Stimulated activated CD8-positive, alpha-beta memory T cell treated with anti-CD3 and anti-CD28 coated beads, Interleukin-4, amount 100 ng/mL, for 24 hours (primary cell): ENCODE measurements around the gene DYNC1I2.
A peak's percentile ranks its signal among the peaks of the same experiment; 100 is the strongest.

Experiments
- DNase-seq: peaks from one replicate; pipeline ENCODE4 v3.0.0-alpha.2; 2020; ENCODE audit warnings: low read depth

Gene DYNC1I2

GRCh38 chr2:171687287-171688128 lies at the start of gene DYNC1I2:
Gene DYNC1I2, plus strand, starts transcription at chr2:171687469. Its CDS starts 2,687 bp downstream, at chr2:171690156.
- DNase-seq: peak; percentile 62

GRCh38 chr2:171651667-171652415 lies 35.4 kb upstream of the DYNC1I2 start:
- no peak for DNase-seq

DNA sequence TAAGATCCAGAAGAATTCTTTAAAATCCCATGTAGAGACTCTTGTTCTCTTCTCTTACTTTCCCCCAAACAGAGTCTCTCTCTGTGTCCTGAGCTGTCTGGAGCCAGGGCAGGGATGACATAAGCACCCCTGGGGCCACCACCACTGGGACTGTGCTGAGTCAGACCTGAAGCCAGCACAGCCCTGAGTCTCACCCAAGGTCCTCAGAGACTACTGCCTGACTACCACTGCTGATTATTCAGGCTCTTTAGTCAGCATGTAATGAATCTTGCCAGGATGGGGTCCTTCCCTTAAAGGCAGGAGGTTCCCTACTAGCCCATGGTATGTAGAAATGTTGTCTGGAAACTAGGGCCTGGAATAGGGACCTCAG lies 34.9 kb upstream of the DYNC1I2 start:
- DNase-seq: no peak

GRCh38 chr2:171655586-171655985 lies 31.7 kb upstream of the DYNC1I2 start:
- DNase-seq: no peak

DNA sequence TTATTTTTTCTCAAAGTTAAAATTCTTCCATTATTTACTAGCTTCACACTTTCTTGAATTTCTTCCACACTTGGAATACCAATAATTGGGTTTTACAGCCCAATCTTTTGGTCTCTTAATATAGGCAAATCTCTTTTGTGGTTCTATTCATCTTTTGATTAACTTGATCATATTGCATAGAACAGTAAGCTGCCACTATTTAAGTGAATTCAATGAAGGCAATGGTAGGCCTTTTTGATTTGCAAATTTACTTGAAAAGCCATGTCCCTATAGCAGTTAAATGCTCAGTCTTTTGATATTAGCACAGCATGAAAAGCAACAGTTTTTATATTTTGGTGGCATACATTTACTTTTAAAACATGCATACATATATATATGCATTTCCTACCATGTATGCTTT lies 20.2 kb upstream of the DYNC1I2 start:
- no peak for DNase-seq

DNA sequence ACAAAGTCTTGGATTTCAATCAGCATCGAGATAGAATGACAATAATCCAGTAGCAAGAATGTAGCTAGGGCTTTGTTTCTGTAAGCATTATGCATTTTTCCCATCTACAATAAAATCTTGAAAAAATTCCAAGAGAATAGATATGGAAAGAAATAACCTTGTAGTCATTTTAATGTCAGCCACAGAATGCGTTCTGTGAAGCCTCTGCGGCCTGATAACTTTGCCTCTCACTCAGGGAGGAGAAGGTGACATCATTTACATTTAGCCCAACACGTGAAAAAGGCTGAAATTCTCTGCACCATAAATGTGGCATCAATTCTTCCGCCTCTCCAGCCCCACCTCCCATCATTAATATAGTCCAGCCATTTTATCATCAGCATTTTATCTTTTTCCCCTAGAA lies 19.1 kb upstream of the DYNC1I2 start:
- no peak for DNase-seq

- DNase-seq: no peak
These were observed 18.1 kb upstream of the DYNC1I2 start for GRCh38 chr2:171669121-171669520.

DNA sequence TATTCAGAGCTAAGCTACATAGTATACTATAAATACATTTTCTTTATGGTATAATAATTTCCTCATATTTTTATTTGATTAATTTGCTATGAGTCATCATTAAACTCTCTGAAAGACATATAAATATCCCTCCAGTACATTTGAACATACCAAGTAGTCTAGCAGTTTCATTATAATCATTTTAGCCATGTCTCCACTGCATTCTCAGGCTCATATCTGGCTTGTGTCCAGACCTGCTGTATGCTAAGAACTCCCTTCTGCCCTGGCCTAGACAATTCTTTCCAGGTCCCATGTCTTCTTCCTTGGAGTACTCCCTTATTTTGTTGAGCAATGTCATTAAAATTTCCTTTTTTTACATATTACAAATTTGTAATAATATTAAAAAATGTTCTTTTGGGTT lies 16.6 kb upstream of the DYNC1I2 start:
- no peak for DNase-seq

DNA sequence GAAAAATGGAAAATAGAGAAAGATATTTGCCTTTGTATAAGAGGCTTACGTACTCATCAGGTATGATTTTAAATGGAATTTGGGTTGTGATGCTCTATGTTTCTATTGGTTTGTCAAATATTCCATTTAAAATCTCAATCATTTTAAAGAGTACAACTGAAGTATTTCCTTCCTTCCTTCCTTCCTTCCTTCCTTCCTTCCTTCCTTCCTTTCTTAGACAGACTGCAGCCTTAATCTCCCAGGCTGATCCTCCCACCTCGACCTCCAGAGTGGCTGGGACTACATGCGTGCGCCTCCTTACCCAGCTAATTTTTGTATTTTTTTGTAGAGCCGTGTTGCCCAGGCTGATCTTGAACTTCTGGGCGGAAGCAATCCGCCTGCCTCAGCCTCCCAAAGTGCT lies 15.4 kb upstream of the DYNC1I2 start:
- no peak for DNase-seq

GRCh38 chr2:171673905-171674304 lies 13.4 kb upstream of the DYNC1I2 start:
- DNase-seq: no peak

DNA sequence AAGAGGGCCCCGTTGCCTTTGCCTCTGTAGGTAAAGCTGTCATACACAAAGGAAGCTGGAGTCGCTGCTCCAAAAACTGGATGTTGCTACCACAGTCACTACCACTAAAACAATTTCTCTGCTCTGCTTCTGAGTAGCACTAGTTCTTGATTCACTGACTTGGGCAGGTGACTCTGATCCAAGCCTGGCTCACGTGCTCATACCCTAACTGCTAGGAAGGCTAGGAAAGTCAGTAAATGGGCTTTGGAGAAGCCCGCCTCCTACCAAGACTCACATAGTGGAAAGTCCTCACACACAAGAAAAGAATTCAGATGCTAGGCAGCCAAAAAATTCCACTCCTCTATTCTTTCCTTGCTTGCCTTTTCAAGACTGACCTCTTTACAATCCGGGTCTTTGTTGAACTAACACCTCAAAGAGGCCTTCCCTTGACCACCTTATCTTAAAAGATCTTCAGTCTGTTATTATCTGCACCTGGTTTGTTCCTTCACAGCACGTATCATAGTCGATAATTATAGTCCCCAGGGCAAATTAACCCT lies 11.4 kb upstream of the DYNC1I2 start:
- DNase-seq: no peak

DNA sequence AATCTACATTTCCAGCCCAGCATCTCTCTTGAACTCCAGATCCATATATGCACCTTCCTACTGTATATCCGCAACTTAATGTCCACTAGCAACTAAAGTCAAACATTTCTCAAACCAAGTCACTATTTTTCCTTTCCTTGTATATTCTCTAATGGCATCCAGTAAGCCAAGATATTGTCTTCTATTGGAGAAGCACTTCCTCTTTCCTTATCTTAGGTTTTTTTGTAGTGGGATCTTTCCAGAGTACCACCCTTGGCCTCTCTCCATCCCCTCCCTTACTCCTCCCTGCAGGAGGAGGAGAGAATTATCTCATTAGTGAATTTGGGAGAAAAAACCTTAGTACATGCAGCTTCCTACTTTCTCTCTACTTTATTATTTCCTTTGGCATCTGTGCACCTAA lies 8.7 kb upstream of the DYNC1I2 start:
- no peak for DNase-seq

- DNase-seq: no peak
These were observed 828 bp downstream of the DYNC1I2 start for GRCh38 chr2:171688129-171688465.

DNA sequence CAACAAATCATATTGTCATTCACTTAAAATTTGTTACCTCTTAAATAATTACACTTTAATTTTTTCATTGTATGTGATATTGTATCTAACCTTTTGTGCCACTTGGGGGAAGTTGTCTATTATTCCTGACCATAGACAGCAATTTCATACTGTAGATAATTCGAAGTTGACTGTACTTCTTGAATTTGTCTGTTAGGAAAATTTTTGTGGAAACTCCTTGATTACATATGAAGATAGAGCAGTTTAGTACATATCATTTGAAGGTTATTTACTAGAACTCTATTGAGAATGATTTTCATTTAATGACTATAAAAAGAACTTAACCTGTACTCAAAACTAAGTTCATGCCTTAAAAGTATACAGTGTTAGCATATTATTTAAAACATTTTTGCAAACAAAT lies 5.1 kb downstream of the DYNC1I2 start:
- no peak for DNase-seq

GRCh38 chr2:171702781-171703556 lies 15.7 kb downstream of the DYNC1I2 start:
- no peak for DNase-seq

GRCh38 chr2:171703574-171704347 lies 16.5 kb downstream of the DYNC1I2 start:
- DNase-seq: no peak

DNA sequence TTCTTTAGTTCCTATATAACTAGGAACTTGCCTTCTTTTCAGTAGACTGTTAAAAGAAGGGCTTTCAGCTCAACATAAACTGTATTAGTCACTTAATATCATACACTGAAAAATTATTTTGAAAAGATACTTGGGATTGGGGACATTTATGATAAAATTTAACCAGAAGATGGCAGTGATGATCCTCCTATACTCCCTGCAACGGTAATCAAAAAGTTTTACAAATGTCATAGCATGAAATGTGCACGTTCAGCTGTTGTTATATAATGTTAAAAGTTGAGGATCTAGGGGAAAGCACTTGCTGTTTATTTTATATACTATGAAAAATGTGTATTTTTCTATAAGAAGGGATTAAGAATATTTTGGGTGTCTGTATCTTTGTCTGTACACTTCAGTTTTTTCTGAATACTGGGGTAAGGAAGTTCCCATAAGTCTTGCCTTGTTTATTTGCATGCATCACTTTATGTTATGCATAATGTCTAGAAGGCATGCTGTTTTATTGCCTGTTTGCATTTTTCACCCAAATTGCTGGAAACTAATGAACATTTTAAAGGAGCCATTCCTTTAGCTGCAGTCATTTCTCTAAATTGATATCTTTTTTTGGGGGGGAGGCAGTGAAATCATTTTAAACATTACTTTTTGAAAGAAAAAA lies 19.0 kb downstream of the DYNC1I2 start:
- DNase-seq: no peak

- no peak for DNase-seq
These were observed 20.5 kb downstream of the DYNC1I2 start for GRCh38 chr2:171707752-171708151.

- DNase-seq: no peak
These were observed 21.9 kb downstream of the DYNC1I2 start for GRCh38 chr2:171709011-171709685.

GRCh38 chr2:171711351-171711750 lies 24.1 kb downstream of the DYNC1I2 start:
- no peak for DNase-seq

DNA sequence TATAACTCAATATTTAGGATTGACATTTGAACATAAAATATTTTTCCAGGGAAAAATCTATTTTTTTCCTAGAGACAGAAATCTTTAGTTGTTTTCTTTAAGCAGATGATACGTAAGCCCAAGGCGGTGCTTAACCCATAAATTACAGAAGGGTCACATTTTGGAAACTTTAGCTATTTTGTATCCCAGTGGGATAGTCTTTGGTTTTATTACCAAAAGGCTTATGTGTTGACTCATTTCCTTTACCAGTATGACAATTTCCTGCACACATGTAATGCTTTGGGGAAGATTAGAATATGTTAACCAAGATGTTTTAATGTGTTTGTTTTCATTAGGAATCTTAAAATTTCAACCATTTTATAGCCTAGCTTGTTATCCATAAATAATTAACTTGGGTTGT lies 24.8 kb downstream of the DYNC1I2 start:
- no peak for DNase-seq
